Measurements from ENCODE around the gene CEP104. TPM values are rescaled to one million over a fixed set of nuclear protein-coding genes. Genes with fewer than 3 reads are reported as not detected.

Gene CEP104
- total and polyA plus RNA-seq, 9 of the 15 experiments (the other 6 are each of a cell fraction or from before 2014, with no cell fraction given): 11.2 to 63.4 (median 42.6) TPM

DNA sequence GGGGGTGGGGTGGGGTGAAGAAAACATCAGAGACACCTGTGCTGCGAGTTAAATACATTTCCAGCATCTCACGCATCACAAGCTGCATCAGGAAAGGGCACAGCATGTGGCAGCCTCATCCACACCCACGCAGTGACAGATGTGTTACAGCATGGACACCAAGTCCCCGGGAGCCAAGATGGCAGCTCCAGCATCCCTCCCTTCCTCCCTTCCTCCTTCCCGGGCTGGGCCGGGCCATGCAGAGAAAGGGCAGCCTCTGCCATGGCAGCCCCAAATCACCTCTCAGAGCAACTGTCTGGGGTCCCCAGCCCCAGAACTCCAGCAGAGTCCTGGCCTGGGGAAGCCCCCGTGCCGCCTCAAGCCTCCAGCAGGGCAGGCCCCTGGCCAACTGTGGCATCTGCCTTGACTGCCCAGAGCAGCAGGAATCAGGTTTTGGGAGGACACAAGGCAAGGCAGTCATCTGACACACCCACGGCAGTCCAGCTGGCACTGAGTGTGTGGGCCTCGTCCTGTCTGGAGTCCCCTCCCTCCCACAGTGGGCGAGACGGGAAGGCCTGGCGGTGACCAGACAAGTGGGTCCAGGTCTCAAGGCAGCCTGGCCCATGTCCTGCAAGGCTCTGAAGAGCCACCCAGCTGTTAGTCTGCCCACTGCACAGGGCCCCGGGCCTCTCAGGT is 78.3 kb downstream of the CEP104 start (continued):
- TF ChIP-seq GMEB1 (CRISPR knock-in tag; IDR thresholded peaks at IDR 0.05) (no peak), POLR2G (IDR thresholded peaks at IDR 0.05; ENCODE audit: low read depth, low read length) (peak; percentile 80), PHB (CRISPR knock-in tag; IDR thresholded peaks at IDR 0.05) (0 out of 2 replicates have a peak, but pooled peaks have one; percentile 62), ZNF57 (CRISPR knock-in tag; IDR thresholded peaks at IDR 0.05) (0 out of 2 replicates have a peak, but pooled peaks have one; percentile 10), ZNF436 (CRISPR knock-in tag; IDR thresholded peaks at IDR 0.05) (0 out of 2 replicates have a peak, but pooled peaks have one; percentile 8)
- TF ChIP-seq, protein P1, sequence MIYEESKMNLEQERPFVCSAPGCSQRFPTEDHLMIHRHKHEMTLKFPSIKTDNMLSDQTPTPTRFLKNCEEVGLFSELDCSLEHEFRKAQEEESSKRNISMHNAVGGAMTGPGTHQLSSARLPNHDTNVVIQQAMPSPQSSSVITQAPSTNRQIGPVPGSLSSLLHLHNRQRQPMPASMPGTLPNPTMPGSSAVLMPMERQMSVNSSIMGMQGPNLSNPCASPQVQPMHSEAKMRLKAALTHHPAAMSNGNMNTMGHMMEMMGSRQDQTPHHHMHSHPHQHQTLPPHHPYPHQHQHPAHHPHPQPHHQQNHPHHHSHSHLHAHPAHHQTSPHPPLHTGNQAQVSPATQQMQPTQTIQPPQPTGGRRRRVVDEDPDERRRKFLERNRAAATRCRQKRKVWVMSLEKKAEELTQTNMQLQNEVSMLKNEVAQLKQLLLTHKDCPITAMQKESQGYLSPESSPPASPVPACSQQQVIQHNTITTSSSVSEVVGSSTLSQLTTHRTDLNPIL (CRISPR knock-in tag; IDR thresholded peaks at IDR 0.05): no peak
